CD4-positive, CD25-positive, alpha-beta regulatory T cell (primary cell): ENCODE results near the gene CDON. TPM values are rescaled to one million over a fixed set of nuclear protein-coding genes. Genes with fewer than 3 reads are reported as not detected.

Experiments used
- ATAC-seq, 2 donors: fragments of 150-1000 bp; cut with Tn5 transposase; one replicate each; pipeline ENCODE4 v1.10.0; 2021; ENCODE audit warnings: low read depth in 2 of 2, moderate number of reproducible peaks in 2 of 2, moderate library complexity in 1 of 2
- DNase-seq, 3 donors: peaks; one replicate each; pipeline versions ENCODE4 v3.0.0 to v3.0.0-alpha.2; 2012 to 2022; ENCODE audit warnings: mixed read lengths in 1 of 3
- H3K27ac ChIP-seq: one replicate; pipeline ENCODE4 v1.7.0; 2013; ENCODE audit warnings: mild to moderate bottlenecking, low read length; ENCODE audit not compliant: insufficient read depth, poor library complexity, severe bottlenecking
- H3K27me3 ChIP-seq: one replicate; pipeline ENCODE4 v1.7.0; 2013; ENCODE audit warnings: low read length; ENCODE audit not compliant: control insufficient read depth, insufficient read depth
- H3K36me3 ChIP-seq: one replicate; pipeline ENCODE4 v1.7.0; 2013; ENCODE audit warnings: mild to moderate bottlenecking, low read length, moderate library complexity; ENCODE audit not compliant: control insufficient read depth, insufficient read depth
- H3K4me1 ChIP-seq: 2 replicates; pipeline ENCODE4 v1.7.0; 2013; ENCODE audit warnings: mild to moderate bottlenecking, low read length; ENCODE audit not compliant: insufficient read depth, control insufficient read depth, poor library complexity, severe bottlenecking
- H3K4me3 ChIP-seq: one replicate; pipeline ENCODE4 v1.7.0; 2013; ENCODE audit warnings: low read depth, mild to moderate bottlenecking, low read length, moderate library complexity
- H3K9me3 ChIP-seq, 2 experiments: 1 replicate in 1 of 2; 2 replicates in 1 of 2; pipeline ENCODE4 v1.7.0; 2013; ENCODE audit warnings: low read length in 2 of 2, mild to moderate bottlenecking in 1 of 2, moderate library complexity in 1 of 2; ENCODE audit not compliant: control insufficient read depth in 2 of 2
- H3K27ac Mint-ChIP-seq, 3 donors: one replicate each; pipeline ENCODE4 v1.8.0; 2020 to 2022; ENCODE audit warnings: mild to moderate bottlenecking in 3 of 3, mixed read lengths in 3 of 3, moderate library complexity in 2 of 3
- H3K27me3 Mint-ChIP-seq: one replicate; pipeline ENCODE4 v1.8.0; 2022; ENCODE audit warnings: mild to moderate bottlenecking, mixed read lengths
- H3K36me3 Mint-ChIP-seq: one replicate; pipeline ENCODE4 v1.8.0; 2020; ENCODE audit warnings: mixed read lengths
- H3K4me1 Mint-ChIP-seq, 4 donors: one replicate each; pipeline ENCODE4 v1.8.0; 2020 to 2022; ENCODE audit warnings: mixed read lengths in 4 of 4, mild to moderate bottlenecking in 1 of 4
- H3K4me3 Mint-ChIP-seq, 4 donors: one replicate each; pipeline ENCODE4 v1.8.0; 2020 to 2022; ENCODE audit warnings: mild to moderate bottlenecking in 4 of 4, mixed read lengths in 4 of 4, moderate library complexity in 3 of 4
- H3K9me3 Mint-ChIP-seq, 7 donors: one replicate each; pipeline ENCODE4 v1.8.0; 2020 to 2022; ENCODE audit warnings: mixed read lengths in 7 of 7, mild to moderate bottlenecking in 3 of 7, moderate library complexity in 2 of 7
- polyA plus RNA-seq, 4 donors: library from polyadenylated mRNA; unstranded; fragments of 300-500 nt; fragmentation: Illumina TruSeq; gene quantifications; one replicate each; pipeline ENCODE4 v1.2.3, GENCODE V29; 2021
- total RNA-seq: library from RNA; stranded (reverse); gene quantifications from one replicate; pipeline ENCODE4 v1.2.3, GENCODE V29; 2022

The CDON gene
- total and polyA plus RNA-seq, 5 donors from 2014 or later, result 0.10 to 2.1 (median 0.87) TPM; not detected in 1

DNA sequence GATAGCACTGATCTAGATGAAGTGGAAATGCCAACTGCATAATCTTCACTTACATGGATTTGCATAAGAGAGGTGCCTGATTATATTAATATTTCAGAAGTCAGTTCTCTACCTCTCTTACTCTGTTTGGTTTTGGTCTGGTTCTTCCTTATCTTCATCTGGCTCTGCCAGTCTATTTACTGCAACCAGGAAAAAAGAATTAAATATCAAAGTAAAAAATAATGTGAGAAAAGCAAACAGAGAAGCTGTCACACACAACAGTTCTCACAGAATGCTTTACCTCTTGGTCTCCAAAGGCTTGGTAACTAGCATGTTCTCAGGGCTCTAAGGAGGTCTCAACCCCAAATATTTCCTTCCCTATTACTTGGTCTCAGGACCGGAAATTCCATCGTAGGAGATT, 110.1 kb downstream of the CDON start:
- no peak for DNase-seq
- Mint-ChIP-seq H3K4me3 (no peak overlapping the region), H3K27ac (no peak overlapping the region), H3K36me3 (no peaks in the 10 kb centered on the region), H3K4me1 (peaks cover 0 to under 1% (median under 1%) of the 10 kb centered on the region in 4 donors), H3K27me3 (no peaks in the 10 kb centered on the region), H3K9me3 (no peaks in the 10 kb centered on the region)
- no peak overlapping the region for H3K4me3 ChIP-seq
- no peak for ATAC-seq
- H3K36me3 ChIP-seq, result no peaks in the 10 kb centered on the region
- no peaks in the 10 kb centered on the region for H3K27me3 ChIP-seq
- no peaks in the 10 kb centered on the region for H3K4me1 ChIP-seq
- H3K27ac ChIP-seq, result no peak overlapping the region
- no peaks in the 10 kb centered on the region for H3K9me3 ChIP-seq

DNA sequence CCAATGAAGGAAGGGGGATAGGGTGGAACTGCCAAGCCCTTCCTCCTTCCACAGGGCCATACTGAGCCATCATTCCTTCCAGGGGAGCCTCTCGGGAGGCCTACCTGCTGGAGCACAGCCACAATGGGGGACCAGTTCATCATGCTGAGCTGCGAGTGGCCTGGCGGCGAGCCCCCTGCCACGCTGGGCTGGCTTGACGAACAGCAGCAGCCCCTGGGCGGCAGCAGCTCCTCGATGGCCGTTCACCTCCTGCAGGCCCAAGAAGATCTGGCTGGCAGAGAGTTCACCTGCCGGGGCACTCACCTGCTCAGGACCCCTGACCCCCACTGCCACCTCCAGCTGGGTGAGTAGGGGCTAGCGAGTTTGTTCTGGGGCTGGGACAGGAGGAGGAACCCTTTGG, 110.9 kb downstream of the CDON start:
- ATAC-seq, result no peak
- H3K27ac Mint-ChIP-seq, result no peak overlapping the region
- no peak overlapping the region for H3K4me3 ChIP-seq
- no peaks in the 10 kb centered on the region for H3K4me1 Mint-ChIP-seq
- H3K9me3 Mint-ChIP-seq, result no peaks in the 10 kb centered on the region
- H3K27me3 Mint-ChIP-seq, result no peaks in the 10 kb centered on the region
- H3K27me3 ChIP-seq, result no peaks in the 10 kb centered on the region
- no peak overlapping the region for H3K27ac ChIP-seq
- DNase-seq, result no peak
- no peaks in the 10 kb centered on the region for H3K36me3 ChIP-seq
- no peaks in the 10 kb centered on the region for H3K9me3 ChIP-seq
- no peak overlapping the region for H3K4me3 Mint-ChIP-seq
- no peaks in the 10 kb centered on the region for H3K36me3 Mint-ChIP-seq
- H3K4me1 ChIP-seq, result no peaks in the 10 kb centered on the region

DNA sequence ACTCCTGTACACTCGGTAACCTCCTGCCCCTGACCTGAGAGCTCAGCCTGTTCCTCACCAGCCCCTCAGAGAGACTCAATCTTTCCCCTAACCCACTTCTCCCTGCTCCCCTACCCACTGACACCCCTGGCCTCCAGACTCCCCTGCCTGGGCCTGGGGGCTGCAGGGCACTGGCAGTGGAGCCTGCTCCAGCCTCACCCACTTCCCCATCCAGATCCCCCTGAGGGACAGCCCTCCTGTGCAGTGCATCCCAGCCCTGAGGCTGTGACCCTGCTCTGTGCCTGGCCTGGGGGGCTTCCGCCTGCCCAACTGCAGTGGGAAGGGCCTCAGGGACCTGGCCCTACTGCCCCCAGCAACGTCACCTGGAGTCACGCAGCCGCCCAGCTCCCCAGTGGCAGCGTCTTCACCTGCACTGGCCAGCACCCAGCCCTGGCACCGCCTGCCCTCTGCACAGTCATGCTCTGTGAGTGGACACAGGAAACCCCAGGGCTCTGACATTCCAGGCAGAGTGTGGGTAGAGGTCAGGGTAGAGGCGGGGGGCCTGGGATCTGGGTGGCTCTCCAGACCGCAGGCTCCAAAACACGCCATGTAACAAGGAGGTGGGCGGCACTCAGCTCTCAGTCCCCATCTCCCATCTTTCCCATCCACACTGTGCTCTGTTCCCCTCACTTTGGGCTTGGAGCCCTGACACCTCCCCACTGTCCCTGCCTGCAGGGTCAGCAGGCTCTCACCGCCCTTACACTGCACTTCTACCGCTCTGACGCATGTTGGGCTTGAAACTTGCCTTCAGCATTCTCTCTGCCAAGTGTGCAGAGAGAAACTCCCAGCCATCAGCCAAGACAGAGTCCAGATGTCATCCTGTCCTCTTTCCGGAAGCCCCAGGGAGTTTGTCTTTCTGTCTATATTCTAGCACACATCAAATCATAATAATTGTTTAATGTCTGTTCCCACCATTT, 111.7 kb downstream of the CDON start:
- Histone ChIP-seq H3K4me3 (no peak overlapping the region), H3K27me3 (no peaks in the 10 kb centered on the region), H3K9me3 (no peaks in the 10 kb centered on the region), H3K4me1 (no peaks in the 10 kb centered on the region), H3K36me3 (no peaks in the 10 kb centered on the region), H3K27ac (no peak overlapping the region)
- Mint-ChIP-seq H3K36me3 (no peaks in the 10 kb centered on the region), H3K9me3 (no peaks in the 10 kb centered on the region), H3K27me3 (no peaks in the 10 kb centered on the region), H3K4me3 (no peak overlapping the region), H3K4me1 (no peaks in the 10 kb centered on the region), H3K27ac (no peak overlapping the region)
- ATAC-seq (no peak), DNase-seq (no peak)

DNA sequence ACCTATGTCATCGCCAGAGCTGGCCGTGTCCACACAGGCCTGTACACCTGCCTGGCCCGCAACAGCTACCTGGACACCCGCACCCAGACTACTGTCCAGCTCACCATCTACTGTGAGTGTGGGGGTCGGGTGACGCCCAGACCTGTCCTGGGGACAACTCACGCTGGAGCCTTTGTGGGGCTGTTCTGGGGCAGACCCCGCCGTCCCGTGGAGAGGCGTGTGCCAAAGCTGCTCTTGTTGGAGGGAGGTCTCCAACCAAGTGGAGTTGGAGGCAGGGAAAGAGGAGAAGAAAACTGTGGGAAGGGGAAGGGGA, 112.5 kb downstream of the CDON start:
- Mint-ChIP-seq H3K27me3 (no peaks in the 10 kb centered on the region), H3K27ac (no peak overlapping the region), H3K9me3 (no peaks in the 10 kb centered on the region), H3K4me3 (no peak overlapping the region), H3K36me3 (no peaks in the 10 kb centered on the region), H3K4me1 (no peaks in the 10 kb centered on the region)
- DNase-seq (no peak), ATAC-seq (no peak)
- no peaks in the 10 kb centered on the region for H3K4me1 ChIP-seq
- H3K9me3 ChIP-seq, result no peaks in the 10 kb centered on the region
- no peaks in the 10 kb centered on the region for H3K36me3 ChIP-seq
- H3K27me3 ChIP-seq, result no peaks in the 10 kb centered on the region
- no peak overlapping the region for H3K4me3 ChIP-seq
- H3K27ac ChIP-seq, result no peak overlapping the region

DNA sequence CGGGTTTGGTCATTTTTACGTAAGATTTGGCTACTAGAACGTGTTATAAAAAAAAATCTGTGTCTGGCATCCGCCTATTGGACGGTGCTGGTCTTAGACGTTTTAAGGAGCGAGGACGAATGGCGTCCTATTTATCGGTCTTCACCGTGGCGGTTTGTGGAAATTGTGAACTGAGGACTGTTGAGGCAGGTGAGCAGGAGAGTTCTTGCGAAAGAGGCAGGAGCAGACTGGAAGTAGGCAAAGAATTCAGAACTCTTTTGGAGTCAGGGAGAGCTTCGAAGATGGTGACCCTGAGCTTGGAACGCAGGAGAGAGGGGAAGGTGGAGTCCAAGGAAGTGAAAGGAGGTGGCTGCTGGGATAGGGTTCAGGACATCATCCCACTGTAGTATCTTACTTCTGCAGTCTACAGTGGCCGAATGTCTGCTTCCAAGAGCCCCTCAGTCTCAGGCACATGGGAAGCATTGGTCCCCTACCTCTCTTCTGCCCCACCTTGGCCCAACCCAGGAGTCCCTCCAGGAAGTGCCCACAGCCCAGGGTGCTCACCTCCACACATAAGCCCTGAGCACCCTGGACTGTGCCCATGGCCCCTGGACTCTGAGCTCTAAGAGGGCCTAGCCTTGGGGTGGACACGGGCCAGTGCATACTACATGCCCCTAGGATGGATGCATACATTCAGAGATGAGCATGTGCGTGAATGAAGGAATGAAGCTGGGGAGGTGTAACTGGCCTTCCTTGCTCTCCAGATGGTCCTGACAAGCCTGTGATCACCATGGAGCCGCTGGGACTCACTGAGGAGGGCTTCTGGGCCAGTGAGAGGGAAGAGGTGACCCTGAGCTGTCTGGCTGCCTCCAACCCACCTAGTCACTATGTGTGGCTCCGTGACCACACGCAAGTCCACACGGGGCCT, 113.1 kb downstream of the CDON start:
- Histone ChIP-seq H3K27ac (no peak overlapping the region), H3K9me3 (no peaks in the 10 kb centered on the region), H3K27me3 (no peaks in the 10 kb centered on the region), H3K36me3 (no peaks in the 10 kb centered on the region), H3K4me1 (no peaks in the 10 kb centered on the region), H3K4me3 (no peak overlapping the region)
- no peaks in the 10 kb centered on the region for H3K9me3 Mint-ChIP-seq
- no peaks in the 10 kb centered on the region for H3K4me1 Mint-ChIP-seq
- no peaks in the 10 kb centered on the region for H3K36me3 Mint-ChIP-seq
- DNase-seq (no peak), ATAC-seq (no peak)
- H3K4me3 Mint-ChIP-seq, result no peak overlapping the region
- no peak overlapping the region for H3K27ac Mint-ChIP-seq
- no peaks in the 10 kb centered on the region for H3K27me3 Mint-ChIP-seq

DNA sequence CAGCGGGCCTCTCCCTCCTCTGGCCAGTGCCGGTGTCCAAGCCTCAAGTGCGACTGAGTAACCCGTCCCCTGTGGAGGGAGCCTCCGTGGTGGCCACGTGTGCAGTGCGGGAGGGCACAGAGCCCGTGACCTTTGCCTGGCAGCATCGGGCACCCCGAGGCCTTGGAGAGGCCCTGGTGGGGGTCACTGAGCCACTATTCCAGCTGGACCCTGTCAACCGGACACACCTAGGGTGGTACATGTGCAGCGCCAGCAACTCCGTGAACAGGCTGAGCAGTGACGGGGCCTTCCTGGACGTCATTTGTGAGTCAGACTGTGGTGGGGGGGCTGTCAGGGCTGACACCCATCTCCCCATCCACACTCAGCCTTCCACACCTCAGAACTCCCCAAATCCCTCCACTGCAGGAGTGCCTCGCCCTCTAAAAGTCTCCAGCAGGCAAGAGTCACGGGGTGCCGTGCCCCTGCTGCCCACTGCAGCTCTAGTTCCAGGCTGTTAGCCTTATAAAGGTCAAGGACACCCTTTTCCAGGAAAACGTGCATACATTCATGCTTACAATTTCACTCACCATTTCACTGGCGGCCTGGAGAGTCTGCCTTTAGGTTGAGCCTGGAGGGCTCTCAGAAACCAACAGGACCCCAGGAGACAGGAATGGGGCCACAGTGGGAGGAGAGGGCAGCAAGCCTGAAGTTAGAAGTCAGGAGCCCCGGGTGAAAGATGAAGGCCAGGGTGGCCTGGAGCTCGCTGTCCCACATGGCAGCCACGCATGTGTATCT, 114.2 kb downstream of the CDON start:
- Histone ChIP-seq H3K9me3 (no peaks in the 10 kb centered on the region), H3K27me3 (no peaks in the 10 kb centered on the region), H3K4me3 (no peak overlapping the region), H3K27ac (no peak overlapping the region), H3K4me1 (no peaks in the 10 kb centered on the region), H3K36me3 (no peaks in the 10 kb centered on the region)
- ATAC-seq (no peak), DNase-seq (no peak)
- no peaks in the 10 kb centered on the region for H3K4me1 Mint-ChIP-seq
- no peaks in the 10 kb centered on the region for H3K9me3 Mint-ChIP-seq
- no peak overlapping the region for H3K4me3 Mint-ChIP-seq
- no peaks in the 10 kb centered on the region for H3K36me3 Mint-ChIP-seq
- no peaks in the 10 kb centered on the region for H3K27me3 Mint-ChIP-seq
- H3K27ac Mint-ChIP-seq, result no peak overlapping the region

DNA sequence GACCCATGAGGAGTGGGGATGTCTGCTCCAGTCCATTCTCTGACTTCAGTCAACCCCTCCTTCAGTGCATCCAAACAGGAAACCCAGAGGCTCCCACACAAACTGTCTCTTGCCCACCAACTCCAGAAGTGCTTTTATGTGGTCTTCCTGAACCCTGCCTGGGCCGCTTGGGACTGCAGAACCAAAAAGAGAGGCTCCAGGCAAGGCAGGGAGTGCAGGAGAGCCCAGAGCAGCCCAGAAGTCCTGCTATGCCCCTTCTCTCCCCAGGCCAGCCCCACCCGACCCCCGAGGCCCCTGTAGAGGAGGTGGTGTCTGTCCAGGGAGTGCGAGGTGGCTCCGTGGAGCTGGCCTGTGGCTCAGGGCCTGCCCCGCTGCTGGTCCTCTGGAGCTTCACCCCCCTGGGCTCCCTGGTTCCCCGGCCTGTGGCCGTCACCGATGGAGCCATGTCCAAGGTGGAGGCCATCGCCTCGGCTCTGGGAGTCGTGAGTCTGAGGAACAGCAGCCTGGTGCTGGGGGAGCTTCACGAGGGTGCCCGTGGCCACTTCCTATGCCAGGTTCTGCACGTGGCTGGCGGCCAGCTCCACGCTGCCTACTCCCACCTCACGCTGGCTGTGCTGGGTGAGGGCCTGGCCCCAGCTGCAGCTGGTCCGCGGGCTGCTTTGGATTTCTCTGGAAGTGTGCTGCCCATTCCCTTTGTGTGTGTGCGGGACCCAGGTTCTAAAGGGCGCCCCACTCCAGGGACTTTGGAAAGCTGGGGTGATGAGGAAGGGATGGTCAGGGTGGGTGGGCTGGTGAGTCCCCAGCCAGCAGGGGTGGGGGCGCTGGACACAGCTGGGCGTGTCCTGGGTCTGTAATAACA, 115.0 kb downstream of the CDON start:
- DNase-seq (no peak), ATAC-seq (no peak)
- no peak overlapping the region for H3K4me3 Mint-ChIP-seq

More for the DNA sequence above, 115.0 kb downstream of the CDON start:
- Mint-ChIP-seq H3K9me3 (no peaks in the 10 kb centered on the region), H3K27ac (no peak overlapping the region), H3K4me1 (no peaks in the 10 kb centered on the region), H3K27me3 (no peaks in the 10 kb centered on the region), H3K36me3 (no peaks in the 10 kb centered on the region)
- H3K27ac ChIP-seq, result no peak overlapping the region
- H3K4me1 ChIP-seq, result no peaks in the 10 kb centered on the region
- H3K4me3 ChIP-seq, result no peak overlapping the region
- H3K36me3 ChIP-seq, result no peaks in the 10 kb centered on the region
- H3K27me3 ChIP-seq, result no peaks in the 10 kb centered on the region
- H3K9me3 ChIP-seq, result no peaks in the 10 kb centered on the region
